Activated CD4-positive, alpha-beta T cell treated with anti-CD3 and anti-CD28 coated beads, Interleukin-2, amount 10 ng/mL, durations not matched to agents 24 days and 14 days (primary cell): Measurements from ENCODE around the gene ZMYND15. TPM values are rescaled to one million over a fixed set of nuclear protein-coding genes. Genes with fewer than 3 reads are reported as not detected.

Source experiments
- DNase-seq: peaks from one replicate; pipeline ENCODE4 v3.0.0; 2022
- H3K27ac Mint-ChIP-seq: one replicate; pipeline ENCODE4 v1.8.0; 2022; ENCODE audit warnings: mild to moderate bottlenecking, mixed read lengths
- H3K27me3 Mint-ChIP-seq: one replicate; pipeline ENCODE4 v1.8.0; 2022; ENCODE audit warnings: mixed read lengths
- H3K36me3 Mint-ChIP-seq: one replicate; pipeline ENCODE4 v1.8.0; 2022; ENCODE audit warnings: low read depth, mild to moderate bottlenecking, mixed read lengths
- H3K4me1 Mint-ChIP-seq: one replicate; pipeline ENCODE4 v1.8.0; 2021; ENCODE audit warnings: mixed read lengths
- H3K4me3 Mint-ChIP-seq: one replicate; pipeline ENCODE4 v1.8.0; 2022; ENCODE audit warnings: mild to moderate bottlenecking, moderate library complexity, mixed read lengths
- H3K9me3 Mint-ChIP-seq: one replicate; pipeline ENCODE4 v1.8.0; 2021; ENCODE audit warnings: mixed read lengths
- intact Hi-C: fragments of 100-400 bp; cut with micrococcal nuclease; formaldehyde crosslinking; loops from one replicate; pipeline ENCODE4 v1.15.1; 2023
- total RNA-seq: library from RNA; stranded (reverse); gene quantifications from 2 replicates; pipeline ENCODE4 v1.2.3, GENCODE V29; 2022

ZMYND15 gene
- total RNA-seq, 1 donor from 2014 or later = not detected

GRCh38 chr17:4789701-4789950, 50.0 kb downstream of the ZMYND15 start:
- H3K27me3 Mint-ChIP-seq = peaks cover 38% of the 10 kb centered on the region
- H3K4me1 Mint-ChIP-seq = peaks cover 15% of the 10 kb centered on the region
- no peak for DNase-seq
- no peaks in the 10 kb centered on the region for H3K36me3 Mint-ChIP-seq
- H3K27ac Mint-ChIP-seq = peak overlapping the region; percentile 46
- H3K9me3 Mint-ChIP-seq = no peaks in the 10 kb centered on the region
- intact Hi-C loops = loop anchor here (2.0 to 5.0 kb wide), 3 partner anchors 42 to 147 kb away; partner anchors contain the start of genes ALOX15 and CHRNE
- H3K4me3 Mint-ChIP-seq = peak overlapping the region; percentile 91

- H3K36me3 Mint-ChIP-seq = no peaks in the 10 kb centered on the region
- DNase-seq = peak; percentile 96
- H3K4me1 Mint-ChIP-seq = peaks cover 15% of the 10 kb centered on the region
- H3K27ac Mint-ChIP-seq = peak overlapping the region; percentile 97
- peaks cover 36% of the 10 kb centered on the region for H3K27me3 Mint-ChIP-seq
- intact Hi-C loops = loop anchor here (1.0 to 10.0 kb wide), 8 partner anchors 17 to 175 kb away; partner anchors contain the start of genes ALOX15, ARRB2, CHRNE and MED11
- H3K4me3 Mint-ChIP-seq = peak overlapping the region; percentile 91
- no peaks in the 10 kb centered on the region for H3K9me3 Mint-ChIP-seq
Observed at GRCh38 chr17:4789951-4790704, 50.5 kb downstream of the ZMYND15 start.

- Mint-ChIP-seq H3K27ac (peak overlapping the region; percentile 97), H3K36me3 (no peaks in the 10 kb centered on the region), H3K4me1 (peaks cover 14% of the 10 kb centered on the region), H3K9me3 (no peaks in the 10 kb centered on the region), H3K4me3 (peak overlapping the region; percentile 91), H3K27me3 (peaks cover 32% of the 10 kb centered on the region)
- DNase-seq = no peak
- intact Hi-C loops = loop anchor here (1.0 to 10.0 kb wide), 5 partner anchors 16 to 174 kb away; partner anchors contain the start of genes ARRB2, MED11, MINK1 and PLD2
Observed at GRCh38 chr17:4790705-4791088, 51.1 kb downstream of the ZMYND15 start.

GRCh38 chr17:4795168-4795567, 55.5 kb downstream of the ZMYND15 start:
- DNase-seq = no peak
- H3K36me3 Mint-ChIP-seq = peaks cover 18% of the 10 kb centered on the region
- H3K27me3 Mint-ChIP-seq = peaks cover 5% of the 10 kb centered on the region
- H3K4me3 Mint-ChIP-seq = peak overlapping the region; percentile 99
- peaks cover 18% of the 10 kb centered on the region for H3K4me1 Mint-ChIP-seq
- intact Hi-C loops = loop anchor here (10.0 kb wide), 1 partner anchor 170 kb away; the partner anchor contains the start of gene SPAG7
- no peaks in the 10 kb centered on the region for H3K9me3 Mint-ChIP-seq
- H3K27ac Mint-ChIP-seq = peak overlapping the region; percentile 98

Other genes with a start within 250 kb of the ZMYND15 start
- gene SPNS2, start 241.0 kb upstream of the ZMYND15 start, total RNA-seq = 0.17 and 0.28 TPM in 2 replicates
- gene MYBBP1A, start 184.4 kb upstream of the ZMYND15 start, total RNA-seq = 178 and 181 TPM in 2 replicates
- not detected in 2 replicates for gene GGT6, start 179.3 kb upstream of the ZMYND15 start, total RNA-seq
- not detected in 2 replicates for gene SMTNL2, start 155.3 kb upstream of the ZMYND15 start, total RNA-seq
- gene ALOX15, start 98.2 kb upstream of the ZMYND15 start, total RNA-seq = not detected in 2 replicates
- 140 and 141 TPM in 2 replicates for gene PELP1, start 35.7 kb upstream of the ZMYND15 start, total RNA-seq
- gene ARRB2, start 29.2 kb upstream of the ZMYND15 start, total RNA-seq = 189 and 193 TPM in 2 replicates
- 19.1 and 20.4 TPM in 2 replicates for gene MED11, start 8.4 kb upstream of the ZMYND15 start, total RNA-seq
- gene CXCL16, start 95 bp downstream of the ZMYND15 start, total RNA-seq = 1.8 and 2.5 TPM in 2 replicates
- not detected in 2 replicates for gene TM4SF5, start 32.1 kb downstream of the ZMYND15 start, total RNA-seq
- gene VMO1, start 46.5 kb downstream of the ZMYND15 start, total RNA-seq = not detected in 2 replicates
- not detected in 2 replicates for gene GLTPD2, start 49.1 kb downstream of the ZMYND15 start, total RNA-seq
- 208 and 209 TPM in 2 replicates for gene PSMB6, start 56.3 kb downstream of the ZMYND15 start, total RNA-seq
- gene PLD2, start 67.3 kb downstream of the ZMYND15 start, total RNA-seq = 14.5 and 16.1 TPM in 2 replicates
- 56.1 and 59.7 TPM in 2 replicates for gene MINK1, start 93.5 kb downstream of the ZMYND15 start, total RNA-seq
- gene C17orf107, start 159.7 kb downstream of the ZMYND15 start, total RNA-seq = 1.4 and 1.7 TPM in 2 replicates
- 0.42 and 0.64 TPM in 2 replicates for gene CHRNE, start 163.3 kb downstream of the ZMYND15 start, total RNA-seq
- not detected in 2 replicates for gene GP1BA, start 192.4 kb downstream of the ZMYND15 start, total RNA-seq
- 104 and 106 TPM in 2 replicates for gene SLC25A11, start 200.2 kb downstream of the ZMYND15 start, total RNA-seq
- 119 and 125 TPM in 2 replicates for gene RNF167, start 200.4 kb downstream of the ZMYND15 start, total RNA-seq
- gene PFN1, start 208.7 kb downstream of the ZMYND15 start, total RNA-seq = 1,471 and 1,473 TPM in 2 replicates
- gene ENO3, start 211.3 kb downstream of the ZMYND15 start, total RNA-seq = 45.3 and 51.0 TPM in 2 replicates
- 58.7 and 62.3 TPM in 2 replicates for gene SPAG7, start 228.0 kb downstream of the ZMYND15 start, total RNA-seq
- 87.7 and 89.7 TPM in 2 replicates for gene CAMTA2, start 247.8 kb downstream of the ZMYND15 start, total RNA-seq